ENCODE results near the gene HS6ST2.

The HS6ST2 gene

GRCh38 chrX:132833373-132833772, 125.1 kb downstream of the HS6ST2 start:
- no peak overlapping the region for H3K4me3 ChIP-seq (ENCODE audit: low read depth, low read length)

GRCh38 chrX:132831336-132831973, 127.0 kb downstream of the HS6ST2 start:
- H3K4me3 ChIP-seq (ENCODE audit: low read depth, low read length) = no peak overlapping the region
- no peak for TF ChIP-seq CTCF (IDR thresholded peaks at IDR 0.05; ENCODE audit: low read depth, low read length)

More at GRCh38 chrX:132833373-132833772, 125.1 kb downstream of the HS6ST2 start:
- TF ChIP-seq CTCF (IDR thresholded peaks at IDR 0.05; ENCODE audit: low read depth, low read length) = no peak

DNA sequence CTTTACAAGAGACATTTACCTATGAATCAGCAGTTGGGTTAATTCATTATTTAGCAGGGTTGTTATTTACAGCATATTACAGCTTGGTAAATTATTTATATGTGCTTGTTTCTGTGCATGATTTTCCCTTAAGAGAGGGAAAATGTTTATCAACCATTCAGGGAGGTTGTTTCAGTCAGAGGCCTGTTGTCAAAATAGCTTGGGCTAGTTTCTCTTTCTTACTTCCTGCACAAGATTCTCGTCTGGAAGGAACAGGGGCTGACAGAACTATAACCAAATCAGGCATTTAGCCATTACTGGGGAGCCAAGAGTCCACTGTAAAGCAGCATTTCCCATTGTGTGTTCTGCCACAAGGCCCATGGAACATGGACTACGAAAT, 135.8 kb downstream of the HS6ST2 start:
- TF ChIP-seq CTCF (IDR thresholded peaks at IDR 0.05; ENCODE audit: low read depth, low read length) = no peak

DNA sequence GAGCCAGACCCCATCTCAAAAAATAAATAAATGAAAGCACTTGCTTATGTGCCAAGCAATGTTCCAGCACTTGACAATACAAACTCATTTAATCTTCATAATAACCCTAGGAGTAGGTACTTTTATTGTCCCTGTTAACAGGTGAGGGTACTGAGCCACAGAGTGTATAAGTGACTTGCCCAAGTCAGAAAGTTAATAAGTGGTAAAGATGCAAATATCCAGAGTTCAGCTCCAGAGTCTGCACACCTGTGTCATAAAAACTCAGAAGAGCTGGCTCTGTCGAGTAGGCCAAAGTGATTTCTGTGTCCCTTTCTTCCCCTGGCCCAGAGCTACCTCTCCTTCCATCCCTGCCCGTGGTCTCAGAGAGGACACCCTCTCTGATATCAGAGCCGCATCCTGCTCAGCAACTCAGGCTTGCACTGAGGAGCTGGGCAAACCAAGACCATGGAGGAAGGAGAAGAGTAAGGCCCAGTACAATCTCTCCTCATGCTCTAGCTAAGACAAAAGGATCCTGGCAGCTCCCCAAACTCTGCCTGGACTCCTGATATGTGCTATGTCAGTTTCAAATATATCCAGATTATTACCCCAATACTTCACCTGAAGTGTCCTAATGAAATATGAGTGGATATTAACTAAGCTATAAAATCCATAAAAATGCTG, 136.3 kb downstream of the HS6ST2 start:
- no peak for TF ChIP-seq CTCF (IDR thresholded peaks at IDR 0.05; ENCODE audit: low read depth, low read length)
- H3K4me3 ChIP-seq (ENCODE audit: low read depth, low read length) = no peak overlapping the region

More for the DNA sequence above, 135.8 kb downstream of the HS6ST2 start:
- no peak overlapping the region for H3K4me3 ChIP-seq (ENCODE audit: low read depth, low read length)

DNA sequence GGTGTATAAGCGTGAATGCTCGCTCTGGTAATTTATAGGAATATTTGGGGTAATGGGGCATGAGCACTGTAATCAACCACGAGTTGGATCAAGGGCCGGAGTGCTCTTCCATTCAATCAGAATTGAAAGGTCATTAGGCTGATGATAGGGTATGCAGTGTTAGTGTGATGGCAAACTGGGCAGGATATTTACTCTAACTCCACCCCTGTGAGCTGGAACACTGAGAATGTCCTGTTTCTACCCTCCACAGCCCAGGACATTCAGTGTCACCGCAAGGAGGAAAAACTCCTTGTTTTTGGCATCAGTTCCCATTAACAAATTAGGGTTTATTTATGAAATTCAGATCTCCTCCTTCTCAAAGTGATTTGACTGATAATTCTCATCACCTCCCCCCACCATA, 137.8 kb downstream of the HS6ST2 start:
- H3K4me3 ChIP-seq (ENCODE audit: low read depth, low read length) = no peak overlapping the region
- TF ChIP-seq CTCF (IDR thresholded peaks at IDR 0.05; ENCODE audit: low read depth, low read length) = no peak

DNA sequence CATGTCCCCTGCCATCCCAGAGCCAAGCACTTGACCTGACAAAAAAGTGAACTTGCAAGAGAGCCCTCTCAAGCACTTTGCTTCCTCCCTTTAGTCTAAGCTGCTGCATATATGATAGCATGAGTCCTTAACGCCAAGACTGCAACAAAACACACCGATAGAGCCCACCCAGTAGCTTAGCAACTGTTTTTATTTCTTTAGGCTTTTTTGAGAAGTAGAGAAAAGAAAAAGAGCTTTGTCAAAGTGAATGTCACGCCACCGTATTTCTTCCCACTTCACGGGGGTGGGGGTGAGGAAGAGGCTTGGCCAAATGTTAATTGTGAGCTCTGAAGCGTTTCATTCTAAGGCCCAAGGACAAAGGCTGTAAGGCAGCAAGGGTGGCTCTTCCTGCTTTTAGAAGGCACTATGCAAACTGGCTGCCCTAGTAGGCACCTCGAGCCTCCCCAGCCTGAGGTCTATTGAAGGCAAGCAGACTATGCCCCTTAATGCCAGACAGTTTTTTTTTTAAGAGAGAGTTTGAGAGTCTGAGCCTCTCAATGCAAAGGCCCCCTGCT, 138.6 kb downstream of the HS6ST2 start:
- no peak overlapping the region for H3K4me3 ChIP-seq (ENCODE audit: low read depth, low read length)
- TF ChIP-seq CTCF (IDR thresholded peaks at IDR 0.05; ENCODE audit: low read depth, low read length) = no peak

DNA sequence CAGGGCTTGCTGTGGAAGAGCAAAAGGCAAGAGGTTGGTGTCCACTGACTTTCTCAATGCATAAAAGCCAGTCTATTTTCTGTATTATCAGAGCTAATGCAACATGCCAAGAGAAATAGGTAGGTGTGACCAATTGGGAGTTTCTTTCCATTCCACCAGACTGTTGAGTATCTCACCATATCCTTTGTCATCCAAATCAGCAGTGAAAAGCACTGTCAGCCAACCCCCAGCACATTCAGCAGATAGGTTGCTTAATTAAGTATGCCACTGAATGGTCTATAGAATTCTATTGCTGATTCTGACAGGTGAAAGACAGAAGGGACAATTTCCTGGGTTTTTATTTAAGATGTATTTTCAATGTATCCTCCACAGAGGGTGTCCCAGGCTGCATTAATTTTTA, 139.8 kb downstream of the HS6ST2 start:
- no peak for TF ChIP-seq CTCF (IDR thresholded peaks at IDR 0.05; ENCODE audit: low read depth, low read length)
- no peak overlapping the region for H3K4me3 ChIP-seq (ENCODE audit: low read depth, low read length)
